NB4 (cell line): ENCODE measurements around the gene MAGI1.

Experiments
- DNase-seq: peaks from one replicate; pipeline ENCODE4 v3.0.0; 2010; ENCODE audit warnings: low read depth
- H3K4me3 ChIP-seq: one replicate; pipeline ENCODE4 v1.5.1; 2011; ENCODE audit warnings: mild to moderate bottlenecking, low read depth, low read length, moderate library complexity
- MAX ChIP-seq: IDR thresholded peaks from 2 replicates; pipeline ENCODE4 v1.6.1; 2011; ENCODE audit warnings: low read depth, low read length
- MYC ChIP-seq: IDR thresholded peaks from 2 replicates; pipeline ENCODE4 v1.6.1; 2011; ENCODE audit warnings: low read depth, low read length
- POLR2A ChIP-seq: IDR thresholded peaks from 2 replicates; pipeline ENCODE4 v1.6.1; 2011; ENCODE audit warnings: mild to moderate bottlenecking; ENCODE audit not compliant: insufficient read length; ENCODE audit errors: extremely low read depth
- TF ChIP-seq, protein P1 (sequence below): IDR thresholded peaks from one replicate; pipeline ENCODE4 v1.5.1; 2012; ENCODE audit warnings: low read depth, low read length

MAGI1 gene

GRCh38 chr3:65352951-65353350 is 685.8 kb downstream of the MAGI1 start:
- no peak for DNase-seq
- TF ChIP-seq, protein P1, sequence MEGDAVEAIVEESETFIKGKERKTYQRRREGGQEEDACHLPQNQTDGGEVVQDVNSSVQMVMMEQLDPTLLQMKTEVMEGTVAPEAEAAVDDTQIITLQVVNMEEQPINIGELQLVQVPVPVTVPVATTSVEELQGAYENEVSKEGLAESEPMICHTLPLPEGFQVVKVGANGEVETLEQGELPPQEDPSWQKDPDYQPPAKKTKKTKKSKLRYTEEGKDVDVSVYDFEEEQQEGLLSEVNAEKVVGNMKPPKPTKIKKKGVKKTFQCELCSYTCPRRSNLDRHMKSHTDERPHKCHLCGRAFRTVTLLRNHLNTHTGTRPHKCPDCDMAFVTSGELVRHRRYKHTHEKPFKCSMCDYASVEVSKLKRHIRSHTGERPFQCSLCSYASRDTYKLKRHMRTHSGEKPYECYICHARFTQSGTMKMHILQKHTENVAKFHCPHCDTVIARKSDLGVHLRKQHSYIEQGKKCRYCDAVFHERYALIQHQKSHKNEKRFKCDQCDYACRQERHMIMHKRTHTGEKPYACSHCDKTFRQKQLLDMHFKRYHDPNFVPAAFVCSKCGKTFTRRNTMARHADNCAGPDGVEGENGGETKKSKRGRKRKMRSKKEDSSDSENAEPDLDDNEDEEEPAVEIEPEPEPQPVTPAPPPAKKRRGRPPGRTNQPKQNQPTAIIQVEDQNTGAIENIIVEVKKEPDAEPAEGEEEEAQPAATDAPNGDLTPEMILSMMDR: no peak
- TF ChIP-seq MYC (no peak), MAX (no peak), POLR2A (no peak)
- no peak overlapping the region for H3K4me3 ChIP-seq

DNA sequence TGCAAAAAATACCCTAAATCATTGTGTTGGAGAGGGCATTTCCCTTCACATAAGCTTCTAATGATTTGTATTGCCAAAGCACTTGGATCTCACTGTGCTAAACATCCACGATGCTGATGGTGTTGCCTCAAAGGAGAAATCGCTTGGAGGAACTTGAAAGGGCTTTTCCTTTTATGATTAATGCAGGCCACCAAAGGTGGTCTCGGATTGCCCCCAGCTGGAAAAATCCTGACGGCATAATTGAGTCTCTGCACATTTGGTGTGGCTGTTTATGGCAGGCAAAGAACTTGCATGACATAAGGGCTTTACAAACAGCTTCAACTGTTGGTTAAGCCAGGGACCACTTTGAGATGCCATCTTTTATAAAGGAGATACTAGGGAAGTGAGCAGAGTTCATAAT is 687.0 kb downstream of the MAGI1 start:
- no peak for TF ChIP-seq MYC
- no peak for TF ChIP-seq POLR2A
- TF ChIP-seq, protein P1: no peak
- no peak for DNase-seq
- H3K4me3 ChIP-seq: no peak overlapping the region

GRCh38 chr3:65350801-65351476 is 687.8 kb downstream of the MAGI1 start:
- TF ChIP-seq POLR2A (no peak), MAX (no peak), MYC (no peak)
- TF ChIP-seq, protein P1: no peak
- DNase-seq: no peak
- H3K4me3 ChIP-seq: no peak overlapping the region

DNA sequence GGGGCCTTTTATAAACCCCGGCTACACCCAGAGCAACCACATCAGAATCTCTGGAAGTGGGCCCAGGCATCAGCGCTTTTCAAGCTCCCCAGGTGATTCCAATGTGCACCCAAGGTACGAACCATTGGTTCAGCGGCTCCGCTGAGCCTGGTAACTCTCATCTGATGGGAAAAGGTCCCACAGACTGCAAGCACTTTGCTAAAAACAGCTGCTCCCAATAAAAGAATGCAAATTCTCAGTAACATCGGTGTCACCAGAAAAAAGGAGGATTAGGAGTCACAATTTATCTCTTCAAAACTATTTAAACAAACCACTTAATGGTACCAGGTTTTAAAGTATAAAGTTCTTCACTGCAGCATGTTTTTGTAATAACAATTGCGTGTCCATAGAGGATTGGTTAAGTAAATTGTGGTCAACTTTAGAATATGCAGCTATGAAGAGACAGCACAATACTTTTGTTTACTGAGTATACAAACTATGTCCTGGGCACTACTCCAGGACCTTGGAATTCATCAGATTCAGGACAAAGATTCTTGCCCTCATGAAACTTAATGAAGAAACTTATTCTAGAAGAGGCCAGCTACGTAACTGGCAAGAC is 690.2 kb downstream of the MAGI1 start:
- no peak for DNase-seq
- TF ChIP-seq, protein P1: no peak
- TF ChIP-seq POLR2A (no peak), MYC (no peak), MAX (no peak)
- H3K4me3 ChIP-seq: no peak overlapping the region

GRCh38 chr3:65347166-65347565 is 691.6 kb downstream of the MAGI1 start:
- no peak overlapping the region for H3K4me3 ChIP-seq
- no peak for DNase-seq
- no peak for TF ChIP-seq POLR2A

- no peak for DNase-seq
- TF ChIP-seq POLR2A: no peak
- TF ChIP-seq MYC: no peak
- TF ChIP-seq, protein P1: no peak
- TF ChIP-seq MAX: no peak
- no peak overlapping the region for H3K4me3 ChIP-seq
Measured at GRCh38 chr3:65344846-65345245, 693.9 kb downstream of the MAGI1 start.
